H54 (cell line): Measurements from ENCODE around the gene OSBPL3.

Experiments
- DNase-seq: peaks from one replicate; pipeline ENCODE4 v3.0.0; 2011; ENCODE audit warnings: low spot score, mixed read lengths; ENCODE audit not compliant: insufficient read length
- FAIRE-seq: peaks from 3 replicates; lab custom pipeline; 2011; peaks lifted over from hg19 to GRCh38; lab: Jason Lieb, UNC
- POLR2A ChIP-seq: IDR thresholded peaks from 2 replicates; pipeline ENCODE4 v1.6.1; 2011; ENCODE audit warnings: low read depth, mild to moderate bottlenecking, low read length

OSBPL3 gene

DNA sequence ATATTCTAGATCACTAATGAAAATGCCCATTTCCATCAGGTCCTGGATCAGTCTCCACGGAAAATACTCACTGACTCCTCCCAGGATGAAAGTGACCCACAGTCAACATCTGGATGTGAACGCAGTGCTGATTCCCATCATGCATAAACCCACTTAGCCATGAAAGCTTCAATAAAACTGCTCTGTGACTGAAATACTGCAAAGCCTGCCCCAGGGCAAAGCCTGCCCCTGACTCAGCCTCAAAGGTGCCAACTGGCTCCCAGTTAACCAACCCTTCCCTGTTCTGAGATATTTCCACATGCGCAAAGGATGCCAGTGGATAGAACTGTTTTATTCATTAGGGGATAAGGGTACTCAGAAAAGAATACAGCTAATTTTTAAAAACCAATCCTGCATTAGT, 24.0 kb downstream of the OSBPL3 start:
- TF ChIP-seq POLR2A, result no peak
- DNase-seq, result no peak
- FAIRE-seq, result no peak

DNA sequence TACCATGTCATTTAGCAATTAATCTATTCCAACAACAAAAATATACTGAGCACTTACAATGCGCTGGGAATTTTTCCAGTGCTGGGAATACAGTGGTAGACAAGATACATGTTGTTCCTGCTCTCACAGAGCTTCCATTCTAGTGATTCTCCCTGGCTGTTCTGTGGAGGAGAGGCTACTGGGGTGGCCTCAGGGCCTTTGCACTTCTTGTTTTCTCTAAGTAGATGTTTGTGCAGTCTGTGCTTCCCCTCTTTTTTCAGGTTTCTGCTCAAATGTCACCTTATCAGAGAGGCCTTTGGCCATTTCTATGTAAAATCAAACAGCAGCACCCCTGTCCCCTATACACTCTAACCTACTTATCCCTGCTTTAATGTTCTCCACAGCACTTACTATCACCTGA, 24.7 kb downstream of the OSBPL3 start:
- FAIRE-seq (no peak), DNase-seq (no peak)
- TF ChIP-seq POLR2A, result no peak

DNA sequence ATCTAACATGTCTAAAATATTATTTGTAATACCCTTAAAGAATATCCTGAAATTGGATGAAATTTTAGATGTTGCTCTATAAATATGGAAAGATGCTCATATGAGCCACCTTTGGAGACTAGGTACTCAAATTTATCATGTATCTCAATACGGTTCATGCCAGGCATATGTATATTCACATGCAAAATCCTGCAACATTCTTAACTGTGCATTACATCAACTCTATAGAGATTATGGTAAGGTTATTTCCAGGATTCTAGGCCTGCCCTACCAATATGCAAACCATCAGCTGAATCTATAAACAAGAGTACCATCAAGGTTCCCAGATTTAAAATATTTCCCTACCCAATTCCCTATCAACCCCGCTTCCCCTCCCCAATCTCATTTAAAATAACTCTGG, 27.5 kb downstream of the OSBPL3 start:
- FAIRE-seq (no peak), DNase-seq (no peak)
- no peak for TF ChIP-seq POLR2A

DNA sequence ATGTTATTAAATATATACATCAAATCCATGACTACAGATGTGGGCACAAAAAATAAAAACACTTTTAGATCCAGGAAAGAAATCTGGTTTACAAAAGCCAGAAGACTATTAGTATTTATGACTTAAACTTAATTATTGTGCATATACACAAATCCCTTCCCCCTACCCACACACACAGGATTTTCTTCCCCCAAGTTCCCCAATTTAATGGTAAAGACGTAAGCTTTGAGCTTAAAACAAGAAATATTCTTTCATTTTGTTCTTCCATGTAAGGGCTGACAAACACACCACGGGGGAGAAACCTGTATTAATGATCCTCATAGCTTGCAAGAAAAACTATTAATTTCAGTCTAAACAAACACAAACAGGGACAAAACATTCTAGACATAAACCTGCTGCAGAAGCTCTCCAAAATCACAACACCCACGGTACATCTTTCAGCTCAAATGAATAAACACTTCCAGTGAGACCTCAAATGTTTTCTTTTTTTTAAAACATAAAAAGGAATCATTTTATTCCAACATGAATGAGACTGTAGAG, 28.5 kb downstream of the OSBPL3 start:
- no peak for DNase-seq
- no peak for FAIRE-seq
- no peak for TF ChIP-seq POLR2A

DNA sequence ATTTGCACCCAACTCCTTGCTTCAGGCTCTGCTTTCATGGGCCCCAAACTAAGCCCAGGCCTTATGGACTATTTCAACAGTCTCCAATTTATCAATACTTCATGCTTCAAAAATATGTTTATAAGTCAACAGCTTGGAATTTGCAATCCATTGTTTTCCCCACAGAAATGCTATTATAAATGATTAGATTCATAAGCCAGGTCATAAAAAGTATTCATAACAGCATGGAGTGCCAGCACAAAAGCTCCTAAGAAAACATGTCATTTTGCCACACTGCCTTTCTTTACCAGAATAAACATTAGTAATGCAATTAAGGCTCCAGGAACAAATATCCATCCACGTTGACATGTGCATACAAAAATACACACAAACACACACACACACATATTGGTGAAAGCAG, 30.1 kb downstream of the OSBPL3 start:
- no peak for TF ChIP-seq POLR2A
- DNase-seq (no peak), FAIRE-seq (no peak)

DNA sequence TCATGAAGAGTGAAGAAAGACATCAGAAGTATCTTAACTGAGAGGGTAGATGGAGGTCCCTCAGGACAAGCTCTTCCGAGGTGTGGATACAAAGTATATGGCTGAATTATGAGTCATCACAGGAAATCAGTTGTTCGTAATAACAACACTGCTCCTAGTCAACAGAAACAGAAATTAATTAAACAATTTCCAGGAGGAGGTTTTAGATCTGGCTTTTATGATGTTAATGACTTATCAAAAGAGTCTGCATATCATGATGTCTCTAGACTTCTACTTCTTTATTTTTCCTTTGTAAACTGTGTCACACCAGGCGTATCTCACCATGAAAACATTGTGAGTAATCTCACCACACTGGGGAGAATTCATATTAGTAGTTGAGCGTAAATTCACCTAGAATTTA, 31.2 kb downstream of the OSBPL3 start:
- TF ChIP-seq POLR2A, result no peak
- no peak for DNase-seq
- FAIRE-seq, result peak; percentile 89

DNA sequence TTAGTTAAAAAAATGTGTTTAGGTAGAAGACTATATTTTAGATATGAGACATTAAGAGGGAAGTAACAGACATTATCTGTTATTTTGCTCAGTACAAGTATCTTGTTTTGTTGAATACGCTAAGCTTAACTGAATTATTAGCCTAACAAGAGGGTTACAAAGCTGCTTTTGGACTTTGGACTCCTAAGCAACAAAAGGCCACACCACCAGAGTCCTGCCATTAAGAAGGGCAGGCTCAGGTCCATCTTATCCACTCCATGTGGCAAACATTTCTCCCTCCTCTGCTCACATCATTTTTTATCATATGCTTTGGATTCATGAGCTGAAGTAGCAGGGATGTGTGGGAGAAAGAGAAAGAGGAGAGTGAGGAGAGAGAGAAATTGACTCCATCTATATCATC, 33.5 kb downstream of the OSBPL3 start:
- FAIRE-seq (no peak), DNase-seq (no peak)
- TF ChIP-seq POLR2A, result no peak

DNA sequence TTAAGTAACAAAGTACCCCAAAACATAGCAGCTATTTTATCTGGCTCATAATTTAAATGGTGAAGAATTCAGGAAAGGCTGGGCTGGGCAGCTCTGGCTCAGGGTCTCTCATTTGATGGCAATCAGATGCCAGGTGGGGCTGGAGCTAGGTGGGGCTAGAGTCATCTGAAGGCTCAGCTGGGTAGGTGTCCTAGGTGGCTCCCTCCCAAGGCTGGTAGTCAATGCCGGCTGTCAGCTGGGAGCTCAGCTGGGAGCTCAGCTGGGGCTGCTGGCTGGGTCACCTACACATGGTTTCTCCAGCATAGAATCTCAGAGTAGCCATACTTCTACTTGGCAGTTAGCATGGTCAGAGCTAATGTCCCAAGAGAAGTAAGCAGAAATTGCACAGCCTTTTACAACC, 34.1 kb downstream of the OSBPL3 start:
- FAIRE-seq, result no peak
- DNase-seq, result no peak
- no peak for TF ChIP-seq POLR2A

DNA sequence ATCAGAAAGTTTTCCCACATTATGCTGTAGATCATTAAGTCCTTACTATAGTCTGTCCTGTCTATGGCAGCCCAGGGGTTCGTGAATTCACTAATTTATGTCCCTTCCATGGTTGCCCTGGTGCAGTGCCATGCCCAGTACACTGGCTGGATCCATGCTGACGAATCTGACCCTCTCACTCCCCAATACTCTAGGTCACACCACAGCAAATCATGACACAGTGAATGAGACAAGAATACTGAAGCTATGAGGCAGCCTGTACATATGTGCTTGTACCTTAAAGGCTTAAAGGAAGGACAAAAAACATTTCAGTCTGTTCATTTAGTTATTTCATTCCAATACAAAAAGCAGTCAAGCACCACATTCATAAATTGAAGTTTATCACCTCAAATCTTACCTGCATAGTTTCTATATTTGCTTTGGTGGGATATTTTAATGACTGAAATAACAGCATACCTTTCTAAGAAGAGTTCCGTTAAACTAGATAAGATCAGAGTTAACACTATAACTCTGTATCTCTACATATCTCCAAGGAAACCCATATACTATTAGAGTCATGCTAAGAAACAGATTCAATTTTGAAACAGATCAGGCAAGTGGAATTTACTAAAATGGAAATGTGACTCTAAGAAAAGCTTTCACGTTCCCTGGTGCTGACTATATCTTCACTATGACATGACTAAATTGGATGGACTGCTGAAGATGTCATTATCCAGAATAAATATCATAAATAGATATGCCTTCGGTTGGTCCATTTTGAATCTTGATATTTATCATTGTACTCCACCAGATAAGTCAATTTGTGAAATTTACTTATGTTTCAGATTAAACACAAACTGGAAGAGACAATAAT, 36.7 kb downstream of the OSBPL3 start:
- no peak for FAIRE-seq
- no peak for DNase-seq
- TF ChIP-seq POLR2A, result no peak

DNA sequence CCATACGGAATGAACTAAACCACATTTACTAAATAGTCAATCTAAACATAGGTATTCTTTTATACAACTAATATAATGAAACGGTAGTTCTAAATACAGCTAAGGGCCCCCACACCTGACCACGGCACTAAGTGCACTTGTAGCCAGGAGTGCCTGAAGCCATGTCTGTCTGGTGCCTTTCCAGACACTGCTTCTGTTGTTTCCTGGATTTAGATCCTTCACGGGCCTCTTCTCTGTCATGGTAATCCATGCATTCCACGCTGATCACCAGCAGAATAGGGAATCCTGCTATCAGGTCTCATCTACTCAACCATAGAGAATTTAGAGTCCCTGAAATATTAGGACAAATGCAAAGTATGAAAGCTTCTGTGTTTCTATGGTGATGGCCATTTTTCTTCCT, 37.8 kb downstream of the OSBPL3 start:
- no peak for FAIRE-seq
- no peak for DNase-seq
- no peak for TF ChIP-seq POLR2A

DNA sequence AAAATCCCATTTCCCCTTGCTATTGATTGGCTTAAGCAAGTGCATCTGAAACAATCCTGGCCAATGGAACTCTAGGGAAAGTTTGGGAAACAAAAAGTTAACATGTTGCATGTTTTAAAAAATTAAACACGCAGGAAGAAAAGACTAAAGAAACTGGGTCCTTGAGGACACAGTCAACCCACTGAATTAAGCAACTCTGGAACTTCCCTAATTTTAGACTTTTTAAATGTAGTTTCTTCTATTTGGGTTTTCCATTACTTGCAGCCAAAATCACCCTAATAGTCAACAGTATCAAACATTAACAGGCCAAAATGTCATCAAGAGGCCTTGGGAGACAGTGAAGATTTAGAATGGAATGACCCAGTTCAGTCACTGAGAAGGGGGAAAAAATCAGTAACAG, 40.6 kb downstream of the OSBPL3 start:
- DNase-seq (no peak), FAIRE-seq (no peak)
- TF ChIP-seq POLR2A, result no peak

DNA sequence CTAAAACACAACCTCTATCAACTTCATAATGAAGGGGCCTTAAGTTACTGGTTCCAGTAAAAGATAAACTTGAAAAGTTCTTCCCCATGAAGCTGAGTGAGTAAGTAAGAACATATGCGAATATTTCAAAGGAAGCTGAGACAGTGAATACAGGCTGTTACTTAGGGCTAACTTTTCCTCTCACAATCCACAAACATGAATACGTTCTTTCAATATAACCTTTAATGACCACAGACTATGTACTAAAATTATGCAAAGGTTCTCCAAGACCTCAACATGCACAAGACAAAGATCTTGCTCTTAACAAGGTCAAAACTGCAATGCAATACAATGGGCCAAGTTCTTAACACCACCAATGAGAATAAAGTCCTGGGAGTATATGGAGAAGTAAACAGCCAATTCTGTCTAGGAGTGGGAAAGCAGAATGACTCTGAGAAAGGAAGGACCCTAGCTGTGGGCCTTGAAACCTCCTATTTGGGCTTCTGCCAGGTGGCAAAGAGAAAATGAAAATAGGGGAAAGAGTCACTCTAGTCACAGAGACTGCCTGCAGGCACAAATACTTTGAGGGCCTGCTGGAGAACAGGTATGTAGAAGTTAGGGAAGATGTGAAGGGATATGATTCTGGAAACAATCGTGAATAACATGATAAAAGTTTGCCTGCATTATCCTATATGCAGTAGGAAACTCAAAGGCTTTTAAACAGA, 43.7 kb downstream of the OSBPL3 start:
- FAIRE-seq (no peak), DNase-seq (no peak)
- no peak for TF ChIP-seq POLR2A

DNA sequence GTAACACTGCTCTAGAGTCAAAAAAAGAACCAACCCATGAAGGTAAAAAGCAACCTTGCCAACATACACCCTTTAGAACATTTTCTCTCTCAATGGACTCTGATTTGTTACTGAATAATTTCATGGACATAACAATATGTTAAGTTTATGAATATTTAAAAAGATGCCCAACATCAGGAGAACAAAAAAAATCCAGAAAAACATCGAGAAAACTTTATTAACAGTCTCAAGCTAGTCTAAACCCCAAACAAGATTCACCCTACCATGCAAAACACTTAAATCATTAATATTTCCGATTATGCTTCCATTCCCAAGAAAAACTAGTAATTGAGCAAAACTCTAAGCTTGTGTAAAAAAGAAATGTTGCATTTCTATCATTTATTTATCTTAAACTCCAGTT, 46.7 kb downstream of the OSBPL3 start:
- DNase-seq (no peak), FAIRE-seq (no peak)
- TF ChIP-seq POLR2A, result no peak

DNA sequence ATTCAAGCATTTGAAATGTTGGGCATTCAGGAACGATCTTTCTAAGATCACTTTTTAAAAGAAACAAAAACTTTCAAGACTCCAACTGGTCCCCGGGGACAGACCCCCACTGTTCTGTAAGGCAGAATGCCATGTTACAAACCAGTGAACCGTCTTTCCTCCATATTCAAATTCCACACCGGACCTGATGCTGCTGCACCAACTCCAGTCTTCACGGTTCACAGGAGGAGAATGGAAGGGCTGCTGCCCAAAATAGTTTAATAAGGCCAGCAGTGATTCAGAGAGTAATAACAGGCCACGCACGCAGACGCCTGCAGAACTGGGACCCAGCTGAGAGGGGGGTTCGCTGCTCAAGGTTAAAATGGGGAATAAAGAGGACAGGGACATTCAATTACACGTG, 47.2 kb downstream of the OSBPL3 start:
- FAIRE-seq, result no peak
- no peak for DNase-seq
- no peak for TF ChIP-seq POLR2A
